HCT116 (cell line): ENCODE data around the gene DOK6.

ENCODE experiments used
- POLR2AphosphoS5 ChIP-seq: IDR thresholded peaks from 2 replicates; pipeline ENCODE4 v1.6.1; 2011; ENCODE audit warnings: mild to moderate bottlenecking, low read depth, low read length, moderate library complexity
- REST ChIP-seq: IDR thresholded peaks from 2 replicates; pipeline ENCODE4 v1.6.1; 2012; ENCODE audit warnings: low read depth
- TF ChIP-seq, protein P1 (sequence below), 3 experiments: fragments of 200-600 bp in 1 of 3; sonication (generic) in 1 of 3; IDR thresholded peaks in 2 of 3; conservative IDR thresholded peaks in 1 of 3; 2 replicates each; pipeline ENCODE4 v1.5.1; 2012 to 2017; ENCODE audit warnings: low read depth in 2 of 3, low read length in 2 of 3, antibody characterized with exemption in 1 of 3, borderline replicate concordance in 1 of 3, control low read depth in 1 of 3, mild to moderate bottlenecking in 1 of 3, mixed read lengths in 1 of 3, mixed run types in 1 of 3, moderate library complexity in 1 of 3; ENCODE audit not compliant: insufficient read depth in 1 of 3

- TF ChIP-seq, protein P1, sequence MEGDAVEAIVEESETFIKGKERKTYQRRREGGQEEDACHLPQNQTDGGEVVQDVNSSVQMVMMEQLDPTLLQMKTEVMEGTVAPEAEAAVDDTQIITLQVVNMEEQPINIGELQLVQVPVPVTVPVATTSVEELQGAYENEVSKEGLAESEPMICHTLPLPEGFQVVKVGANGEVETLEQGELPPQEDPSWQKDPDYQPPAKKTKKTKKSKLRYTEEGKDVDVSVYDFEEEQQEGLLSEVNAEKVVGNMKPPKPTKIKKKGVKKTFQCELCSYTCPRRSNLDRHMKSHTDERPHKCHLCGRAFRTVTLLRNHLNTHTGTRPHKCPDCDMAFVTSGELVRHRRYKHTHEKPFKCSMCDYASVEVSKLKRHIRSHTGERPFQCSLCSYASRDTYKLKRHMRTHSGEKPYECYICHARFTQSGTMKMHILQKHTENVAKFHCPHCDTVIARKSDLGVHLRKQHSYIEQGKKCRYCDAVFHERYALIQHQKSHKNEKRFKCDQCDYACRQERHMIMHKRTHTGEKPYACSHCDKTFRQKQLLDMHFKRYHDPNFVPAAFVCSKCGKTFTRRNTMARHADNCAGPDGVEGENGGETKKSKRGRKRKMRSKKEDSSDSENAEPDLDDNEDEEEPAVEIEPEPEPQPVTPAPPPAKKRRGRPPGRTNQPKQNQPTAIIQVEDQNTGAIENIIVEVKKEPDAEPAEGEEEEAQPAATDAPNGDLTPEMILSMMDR (IDR thresholded peaks at IDR 0.05 in 2 of 3, conservative IDR thresholded peaks at IDR 0.05 in 1 of 3; ENCODE audit: borderline replicate concordance in 1 of 3, insufficient read depth in 1 of 3, low read depth in 2 of 3, low read length in 2 of 3): no peak
- no peak for TF ChIP-seq POLR2AphosphoS5
- no peak for TF ChIP-seq REST
Observed at GRCh38 chr18:69725855-69726508, 325.3 kb downstream of the DOK6 start.
